HL-60 (cell line): ENCODE measurements around the gene RASL11A.

Experiments used
- DNase-seq, 2 experiments: peaks; one replicate each; pipeline ENCODE4 v3.0.0-alpha.2; 2010 to 2020; ENCODE audit warnings: low read depth in 1 of 2, low spot score in 1 of 2
- H3K27ac ChIP-seq: fragments of 250-450 bp; sonication (Bioruptor Pico); replicated peaks from 2 replicates; pipeline ENCODE4 v1.5.1; 2020; ENCODE audit warnings: mild to moderate bottlenecking, moderate library complexity
- H3K27me3 ChIP-seq: fragments of 250-450 bp; sonication (Bioruptor Pico); 2 replicates; pipeline ENCODE4 v1.5.1; 2021; ENCODE audit warnings: mild to moderate bottlenecking, moderate library complexity; ENCODE audit not compliant: insufficient read depth, poor library complexity, severe bottlenecking
- H3K4me3 ChIP-seq: replicated peaks from 2 replicates; pipeline ENCODE4 v1.5.1; 2011; ENCODE audit warnings: mild to moderate bottlenecking, control low read depth, low read length; ENCODE audit not compliant: insufficient read depth
- GABPA ChIP-seq: IDR thresholded peaks from 2 replicates; pipeline ENCODE4 v1.6.1; 2012; ENCODE audit warnings: low read depth
- POLR2AphosphoS5 ChIP-seq: IDR thresholded peaks from 2 replicates; pipeline ENCODE4 v1.6.1; 2012; ENCODE audit warnings: low read depth
- SPI1 ChIP-seq: IDR thresholded peaks from 2 replicates; pipeline ENCODE4 v1.6.1; 2012; ENCODE audit warnings: low read depth, mild to moderate bottlenecking, borderline replicate concordance
- TF ChIP-seq, protein P1 (sequence below): IDR thresholded peaks from 2 replicates; pipeline ENCODE4 v1.6.1; 2012; ENCODE audit warnings: low read depth; ENCODE audit not compliant: insufficient replicate concordance
- TF ChIP-seq, protein P2 (sequence below): IDR thresholded peaks from one replicate; pipeline ENCODE4 v1.5.1; 2011; ENCODE audit warnings: low read length, control low read depth, inconsistent platforms; ENCODE audit not compliant: insufficient read depth

Gene RASL11A

DNA sequence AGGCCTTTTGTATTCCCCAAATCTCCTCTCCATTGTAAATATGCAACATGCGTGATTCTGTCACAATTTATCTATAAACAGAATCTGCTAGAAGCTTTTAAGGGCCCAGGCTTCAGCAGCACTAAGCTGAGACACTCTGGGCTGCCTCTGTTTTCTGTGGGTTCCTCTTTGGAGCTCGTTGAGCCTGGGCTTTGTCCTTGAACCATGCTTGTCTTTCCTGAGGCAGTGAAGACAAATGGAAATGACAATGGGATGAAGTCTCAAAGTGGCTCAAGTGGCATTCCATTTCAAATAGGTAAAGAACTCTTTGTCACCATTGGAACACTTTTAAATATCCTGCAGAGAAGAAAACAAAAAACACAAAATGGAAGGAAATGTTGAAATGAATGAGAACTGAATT, 40.3 kb downstream of the RASL11A start:
- no peak overlapping the region for H3K4me3 ChIP-seq
- no peaks in the 10 kb centered on the region for H3K27me3 ChIP-seq
- no peak for DNase-seq
- TF ChIP-seq, protein P1, sequence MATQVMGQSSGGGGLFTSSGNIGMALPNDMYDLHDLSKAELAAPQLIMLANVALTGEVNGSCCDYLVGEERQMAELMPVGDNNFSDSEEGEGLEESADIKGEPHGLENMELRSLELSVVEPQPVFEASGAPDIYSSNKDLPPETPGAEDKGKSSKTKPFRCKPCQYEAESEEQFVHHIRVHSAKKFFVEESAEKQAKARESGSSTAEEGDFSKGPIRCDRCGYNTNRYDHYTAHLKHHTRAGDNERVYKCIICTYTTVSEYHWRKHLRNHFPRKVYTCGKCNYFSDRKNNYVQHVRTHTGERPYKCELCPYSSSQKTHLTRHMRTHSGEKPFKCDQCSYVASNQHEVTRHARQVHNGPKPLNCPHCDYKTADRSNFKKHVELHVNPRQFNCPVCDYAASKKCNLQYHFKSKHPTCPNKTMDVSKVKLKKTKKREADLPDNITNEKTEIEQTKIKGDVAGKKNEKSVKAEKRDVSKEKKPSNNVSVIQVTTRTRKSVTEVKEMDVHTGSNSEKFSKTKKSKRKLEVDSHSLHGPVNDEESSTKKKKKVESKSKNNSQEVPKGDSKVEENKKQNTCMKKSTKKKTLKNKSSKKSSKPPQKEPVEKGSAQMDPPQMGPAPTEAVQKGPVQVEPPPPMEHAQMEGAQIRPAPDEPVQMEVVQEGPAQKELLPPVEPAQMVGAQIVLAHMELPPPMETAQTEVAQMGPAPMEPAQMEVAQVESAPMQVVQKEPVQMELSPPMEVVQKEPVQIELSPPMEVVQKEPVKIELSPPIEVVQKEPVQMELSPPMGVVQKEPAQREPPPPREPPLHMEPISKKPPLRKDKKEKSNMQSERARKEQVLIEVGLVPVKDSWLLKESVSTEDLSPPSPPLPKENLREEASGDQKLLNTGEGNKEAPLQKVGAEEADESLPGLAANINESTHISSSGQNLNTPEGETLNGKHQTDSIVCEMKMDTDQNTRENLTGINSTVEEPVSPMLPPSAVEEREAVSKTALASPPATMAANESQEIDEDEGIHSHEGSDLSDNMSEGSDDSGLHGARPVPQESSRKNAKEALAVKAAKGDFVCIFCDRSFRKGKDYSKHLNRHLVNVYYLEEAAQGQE = no peak
- TF ChIP-seq SPI1 (no peak), POLR2AphosphoS5 (no peak), GABPA (no peak)
- TF ChIP-seq, protein P2, sequence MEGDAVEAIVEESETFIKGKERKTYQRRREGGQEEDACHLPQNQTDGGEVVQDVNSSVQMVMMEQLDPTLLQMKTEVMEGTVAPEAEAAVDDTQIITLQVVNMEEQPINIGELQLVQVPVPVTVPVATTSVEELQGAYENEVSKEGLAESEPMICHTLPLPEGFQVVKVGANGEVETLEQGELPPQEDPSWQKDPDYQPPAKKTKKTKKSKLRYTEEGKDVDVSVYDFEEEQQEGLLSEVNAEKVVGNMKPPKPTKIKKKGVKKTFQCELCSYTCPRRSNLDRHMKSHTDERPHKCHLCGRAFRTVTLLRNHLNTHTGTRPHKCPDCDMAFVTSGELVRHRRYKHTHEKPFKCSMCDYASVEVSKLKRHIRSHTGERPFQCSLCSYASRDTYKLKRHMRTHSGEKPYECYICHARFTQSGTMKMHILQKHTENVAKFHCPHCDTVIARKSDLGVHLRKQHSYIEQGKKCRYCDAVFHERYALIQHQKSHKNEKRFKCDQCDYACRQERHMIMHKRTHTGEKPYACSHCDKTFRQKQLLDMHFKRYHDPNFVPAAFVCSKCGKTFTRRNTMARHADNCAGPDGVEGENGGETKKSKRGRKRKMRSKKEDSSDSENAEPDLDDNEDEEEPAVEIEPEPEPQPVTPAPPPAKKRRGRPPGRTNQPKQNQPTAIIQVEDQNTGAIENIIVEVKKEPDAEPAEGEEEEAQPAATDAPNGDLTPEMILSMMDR = no peak
- no peak overlapping the region for H3K27ac ChIP-seq

DNA sequence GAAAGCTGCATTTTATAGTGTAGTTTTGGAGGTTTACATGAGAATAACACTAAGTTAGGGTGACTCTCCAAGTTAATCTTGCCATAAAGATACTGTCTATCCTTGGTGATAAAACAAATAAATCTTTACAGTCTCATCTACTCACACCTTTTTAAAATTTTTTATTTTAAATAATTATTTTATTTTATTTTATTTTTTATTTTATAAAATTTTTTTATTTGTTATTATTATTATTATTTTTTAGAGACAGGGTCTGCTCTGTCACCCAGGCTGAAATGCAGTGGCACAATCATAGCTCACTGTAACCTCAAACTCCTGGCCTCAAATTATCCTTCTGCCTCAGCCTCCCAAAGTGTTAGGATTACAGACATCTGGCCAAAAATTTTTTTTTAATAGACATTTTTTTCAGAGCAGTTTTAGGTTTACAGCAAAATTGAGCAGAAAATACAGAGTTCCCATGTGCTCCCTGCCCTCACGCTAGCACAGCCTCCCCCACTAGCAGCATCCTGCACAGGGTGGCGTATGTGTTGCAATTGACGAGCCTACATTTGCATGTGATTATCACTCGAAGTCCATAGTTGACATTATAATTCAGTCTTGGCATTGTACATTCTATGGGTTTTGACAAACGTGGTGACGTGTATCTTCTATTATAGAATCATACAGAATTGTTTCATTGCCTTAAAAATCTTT, 41.0 kb downstream of the RASL11A start:
- Histone ChIP-seq H3K4me3 (no peak overlapping the region), H3K27me3 (no peaks in the 10 kb centered on the region), H3K27ac (no peak overlapping the region)
- DNase-seq = no peak
- TF ChIP-seq, protein P1 = no peak
- no peak for TF ChIP-seq POLR2AphosphoS5

DNA sequence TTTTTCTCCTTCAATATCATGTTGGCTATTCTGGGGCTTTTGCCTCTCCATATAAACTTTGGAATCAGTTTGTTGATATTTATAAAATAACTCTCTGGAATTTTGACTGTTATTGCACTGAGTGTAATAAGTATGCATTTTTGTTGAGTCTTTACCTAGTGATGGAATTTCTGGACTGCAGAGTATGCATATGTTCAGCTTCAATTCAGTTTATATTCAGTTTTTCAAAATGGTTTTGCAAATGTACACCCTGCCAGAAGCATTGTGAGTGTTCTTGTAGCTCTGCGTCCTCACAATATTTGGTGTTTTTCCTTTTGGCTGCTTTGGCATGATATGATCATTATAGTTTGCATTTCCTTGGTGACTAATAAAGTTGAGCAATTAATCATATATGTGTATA, 43.1 kb downstream of the RASL11A start:
- H3K4me3 ChIP-seq = no peak overlapping the region
- H3K27me3 ChIP-seq = peaks cover 2% of the 10 kb centered on the region
- no peak overlapping the region for H3K27ac ChIP-seq
- TF ChIP-seq SPI1 (no peak), GABPA (no peak), POLR2AphosphoS5 (no peak)
- TF ChIP-seq, protein P2 = no peak
- TF ChIP-seq, protein P1 = no peak
- DNase-seq = no peak
